Caco-2 (cell line): Measurements from ENCODE around the gene CFAP97. TPM values are rescaled to one million over a fixed set of nuclear protein-coding genes. Genes with fewer than 3 reads are reported as not detected.

Experiments used
- BruUV-seq: library from RNA; stranded (reverse); fragments of 400-500 nt; replicated peaks from 2 replicates; lab custom pipeline; 2021; lab: Mats Ljungman, UMichigan
- CTCF ChIA-PET: fragments of 300-600 bp; sonication (Branson Sonifier 250); formaldehyde crosslinking; loops from one replicate; lab custom pipeline; 2022; ENCODE audit warnings: antibody characterized with exemption; lab: Charles Lee
- POLR2A ChIA-PET: fragments of 300-600 bp; sonication (Branson Sonifier 250); formaldehyde crosslinking; loops from one replicate; lab custom pipeline; 2022; ENCODE audit warnings: antibody characterized with exemption; lab: Charles Lee
- DNase-seq, 2 experiments: peaks; one replicate each; pipeline versions ENCODE4 v3.0.0 to v3.0.0-alpha.2; 2020 to 2022
- H3K27me3 ChIP-seq: replicated peaks from 2 replicates; pipeline ENCODE4 v1.6.0; 2011; ENCODE audit warnings: low read length; ENCODE audit not compliant: control insufficient read depth, insufficient read depth
- H3K36me3 ChIP-seq: 2 replicates; pipeline ENCODE4 v1.5.1; 2011; ENCODE audit warnings: low read length; ENCODE audit not compliant: control insufficient read depth, insufficient read depth
- H3K4me1 ChIP-seq: fragments of 250-450 bp; sonication (Bioruptor Pico); 2 replicates; pipeline ENCODE4 v1.5.1; 2020; ENCODE audit warnings: mild to moderate bottlenecking
- H3K4me3 ChIP-seq: 2 replicates; pipeline ENCODE4 v1.5.1; 2011; ENCODE audit warnings: low read depth, mild to moderate bottlenecking, control low read depth, low read length
- H3K9me3 ChIP-seq: fragments of 250-450 bp; sonication (Bioruptor Pico); 2 replicates; pipeline ENCODE4 v1.5.1; 2020; ENCODE audit warnings: mild to moderate bottlenecking, moderate library complexity
- H3K27ac Mint-ChIP-seq: one replicate; pipeline ENCODE4 v1.8.0; 2022; ENCODE audit warnings: mixed read lengths; ENCODE audit not compliant: unreplicated experiment
- H3K27me3 Mint-ChIP-seq: one replicate; pipeline ENCODE4 v1.8.0; 2022; ENCODE audit warnings: mixed read lengths; ENCODE audit not compliant: insufficient read depth, unreplicated experiment
- H3K36me3 Mint-ChIP-seq: one replicate; pipeline ENCODE4 v1.8.0; 2022; ENCODE audit warnings: mild to moderate bottlenecking, mixed read lengths; ENCODE audit not compliant: insufficient read depth, unreplicated experiment
- H3K4me1 Mint-ChIP-seq: one replicate; pipeline ENCODE4 v1.8.0; 2022; ENCODE audit warnings: low read depth, mixed read lengths; ENCODE audit not compliant: unreplicated experiment
- H3K4me3 Mint-ChIP-seq: one replicate; pipeline ENCODE4 v1.8.0; 2022; ENCODE audit warnings: mild to moderate bottlenecking, moderate library complexity, mixed read lengths; ENCODE audit not compliant: unreplicated experiment
- H3K9me3 Mint-ChIP-seq: one replicate; pipeline ENCODE4 v1.8.0; 2022; ENCODE audit warnings: mixed read lengths; ENCODE audit not compliant: unreplicated experiment
- intact Hi-C: fragments of 100-400 bp; cut with micrococcal nuclease; formaldehyde crosslinking; loops from one replicate; pipeline ENCODE4 v1.10.0; 2022; ENCODE audit not compliant: unreplicated experiment
- total RNA-seq: library from RNA; stranded (reverse); gene quantifications from 2 replicates; pipeline ENCODE4 v1.2.3, GENCODE V29; 2022
- TF ChIP-seq, protein P1 (sequence below), 2 experiments: fragments of 200-600 bp in 1 of 2; IDR thresholded peaks; 1 replicate in 1 of 2; 2 replicates in 1 of 2; pipeline versions ENCODE4 v1.5.1 to v1.8.0; 2011 to 2022; ENCODE audit warnings: antibody characterized with exemption in 1 of 2, control low read depth in 1 of 2, inconsistent platforms in 1 of 2, low read depth in 1 of 2, low read length in 1 of 2, mild to moderate bottlenecking in 1 of 2, moderate library complexity in 1 of 2; ENCODE audit not compliant: insufficient read depth in 1 of 2, severe bottlenecking in 1 of 2, unreplicated experiment in 1 of 2

CFAP97 gene
- total RNA-seq, 1 experiment from 2014 or later: 20.3 TPM

DNA sequence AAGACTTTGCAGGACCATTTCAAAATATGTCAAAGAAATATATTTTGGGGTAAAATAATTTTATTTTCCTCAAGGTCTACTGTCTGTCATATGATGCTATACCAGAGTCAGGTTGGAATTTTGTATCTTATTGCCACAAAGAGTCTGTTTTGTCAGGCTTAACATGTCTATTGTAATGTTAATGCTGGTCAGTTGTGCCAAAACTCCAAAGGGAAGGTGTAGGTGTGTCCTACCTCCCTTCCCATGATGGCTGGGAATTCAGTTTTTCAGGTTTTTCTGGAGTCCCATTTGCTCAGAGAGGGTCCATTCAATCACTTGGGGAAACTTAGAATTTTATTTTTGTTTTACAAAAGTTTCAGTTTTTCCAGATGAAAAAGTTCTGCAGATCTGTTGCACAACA lies 94.1 kb downstream of the CFAP97 start:
- DNase-seq: no peak
- Histone ChIP-seq H3K27me3 (no peaks in the 10 kb centered on the region), H3K4me1 (no peaks in the 10 kb centered on the region), H3K4me3 (no peak overlapping the region), H3K9me3 (no peaks in the 10 kb centered on the region), H3K36me3 (no peaks in the 10 kb centered on the region)
- H3K27me3 Mint-ChIP-seq: no peaks in the 10 kb centered on the region
- TF ChIP-seq, protein P1, sequence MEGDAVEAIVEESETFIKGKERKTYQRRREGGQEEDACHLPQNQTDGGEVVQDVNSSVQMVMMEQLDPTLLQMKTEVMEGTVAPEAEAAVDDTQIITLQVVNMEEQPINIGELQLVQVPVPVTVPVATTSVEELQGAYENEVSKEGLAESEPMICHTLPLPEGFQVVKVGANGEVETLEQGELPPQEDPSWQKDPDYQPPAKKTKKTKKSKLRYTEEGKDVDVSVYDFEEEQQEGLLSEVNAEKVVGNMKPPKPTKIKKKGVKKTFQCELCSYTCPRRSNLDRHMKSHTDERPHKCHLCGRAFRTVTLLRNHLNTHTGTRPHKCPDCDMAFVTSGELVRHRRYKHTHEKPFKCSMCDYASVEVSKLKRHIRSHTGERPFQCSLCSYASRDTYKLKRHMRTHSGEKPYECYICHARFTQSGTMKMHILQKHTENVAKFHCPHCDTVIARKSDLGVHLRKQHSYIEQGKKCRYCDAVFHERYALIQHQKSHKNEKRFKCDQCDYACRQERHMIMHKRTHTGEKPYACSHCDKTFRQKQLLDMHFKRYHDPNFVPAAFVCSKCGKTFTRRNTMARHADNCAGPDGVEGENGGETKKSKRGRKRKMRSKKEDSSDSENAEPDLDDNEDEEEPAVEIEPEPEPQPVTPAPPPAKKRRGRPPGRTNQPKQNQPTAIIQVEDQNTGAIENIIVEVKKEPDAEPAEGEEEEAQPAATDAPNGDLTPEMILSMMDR (IDR thresholded peaks at IDR 0.05; ENCODE audit: insufficient read depth in 1 of 2, low read depth in 1 of 2, low read length in 1 of 2, severe bottlenecking in 1 of 2, unreplicated experiment in 1 of 2): no peak
- no peaks in the 10 kb centered on the region for H3K36me3 Mint-ChIP-seq
- no peaks in the 10 kb centered on the region for H3K4me1 Mint-ChIP-seq
- H3K9me3 Mint-ChIP-seq: peaks cover 10% of the 10 kb centered on the region
- CTCF ChIA-PET: interaction anchor here (1.2 kb wide), 1 partner anchor 14 kb away, joined by 7 read pairs; no protein-coding TSS in a partner anchor
- no peak overlapping the region for H3K27ac Mint-ChIP-seq
- intact Hi-C loops: no loop called here
- POLR2A ChIA-PET: no interaction called here
- BruUV-seq: no TSS peak
- no peak overlapping the region for H3K4me3 Mint-ChIP-seq

Other genes starting within 250 kb of the CFAP97 start
- gene HELT, start 185.5 kb downstream of the CFAP97 start, total RNA-seq: not detected in 2 replicates
- gene SLC25A4, start 60.7 kb downstream of the CFAP97 start, total RNA-seq: 24.1 and 24.6 TPM in 2 replicates
- 9.3 and 10.2 TPM in 2 replicates for gene SNX25, start 5.6 kb upstream of the CFAP97 start, total RNA-seq
- 0.20 and 0.46 TPM in 2 replicates for gene LRP2BP, start 191.9 kb upstream of the CFAP97 start, total RNA-seq
- gene ANKRD37, start 192.8 kb upstream of the CFAP97 start, total RNA-seq: 2.4 and 3.6 TPM in 2 replicates
- gene UFSP2, start 222.0 kb upstream of the CFAP97 start, total RNA-seq: 17.4 and 26.2 TPM in 2 replicates